Loucy (cell line): ENCODE results near the gene CACNG5.
"Not testable (repeated sequence)": the region's sequence is repeated elsewhere in the genome, so short reads cannot be mapped to it uniquely, and the experiment has no call there.

ENCODE experiments used
- H2AFZ ChIP-seq: fragments of 200-600 bp; sonication (generic); 2 replicates; pipeline ENCODE4 v1.6.0; 2016; ENCODE audit warnings: antibody characterized with exemption, mild to moderate bottlenecking, low read length, moderate library complexity
- H3F3A ChIP-seq: fragments of 200-600 bp; 2 replicates; pipeline ENCODE4 v1.6.0; 2016; ENCODE audit warnings: antibody characterized with exemption, low read depth, mild to moderate bottlenecking
- H3K27me3 ChIP-seq: fragments of 200-600 bp; sonication (generic); 2 replicates; pipeline ENCODE4 v1.6.1; 2014; ENCODE audit warnings: low read length, mild to moderate bottlenecking; ENCODE audit not compliant: insufficient read depth, poor library complexity, severe bottlenecking
- H3K36me3 ChIP-seq: fragments of 200-600 bp; sonication (generic); 2 replicates; pipeline ENCODE4 v1.6.1; 2016; ENCODE audit warnings: low read length; ENCODE audit not compliant: insufficient read depth
- H3K4me1 ChIP-seq: fragments of 200-600 bp; sonication (generic); 2 replicates; pipeline ENCODE4 v1.5.1; 2014; ENCODE audit warnings: low read length, mild to moderate bottlenecking; ENCODE audit not compliant: insufficient read depth, poor library complexity, severe bottlenecking
- H3K4me2 ChIP-seq: fragments of 200-600 bp; sonication (generic); 2 replicates; pipeline ENCODE4 v1.6.0; 2014; ENCODE audit warnings: antibody characterized with exemption, low read length, low read depth, mild to moderate bottlenecking; ENCODE audit not compliant: poor library complexity, severe bottlenecking
- H3K4me3 ChIP-seq: fragments of 200-600 bp; sonication (generic); 2 replicates; pipeline ENCODE4 v1.5.1; 2014; ENCODE audit warnings: low read length, mild to moderate bottlenecking, mixed read lengths; ENCODE audit not compliant: poor library complexity, severe bottlenecking
- H3K79me2 ChIP-seq: fragments of 200-600 bp; sonication (generic); 2 replicates; pipeline ENCODE4 v1.6.1; 2014; ENCODE audit warnings: low read length; ENCODE audit not compliant: insufficient read depth
- H3K9ac ChIP-seq: fragments of 200-600 bp; sonication (generic); 2 replicates; pipeline ENCODE4 v1.6.0; 2014; ENCODE audit warnings: mild to moderate bottlenecking, low read depth, low read length, moderate library complexity; ENCODE audit not compliant: poor library complexity, severe bottlenecking
- H3K9me2 ChIP-seq: fragments of 200-600 bp; sonication (generic); replicated peaks from 2 replicates; pipeline ENCODE4 v1.6.1; 2016; ENCODE audit warnings: low read depth, low read length, mixed read lengths
- H3K9me3 ChIP-seq: fragments of 200-600 bp; sonication (generic); 2 replicates; pipeline ENCODE4 v1.6.1; 2014; ENCODE audit warnings: mild to moderate bottlenecking, antibody characterized with exemption, low read length, low read depth; ENCODE audit not compliant: insufficient read depth
- H4K20me1 ChIP-seq: fragments of 200-600 bp; sonication (generic); 2 replicates; pipeline ENCODE4 v1.6.0; 2014; ENCODE audit warnings: antibody characterized with exemption, low read length, mild to moderate bottlenecking; ENCODE audit not compliant: insufficient read depth, poor library complexity, severe bottlenecking
- CTCF ChIP-seq: fragments of 200-600 bp; sonication (generic); conservative IDR thresholded peaks from 2 replicates; pipeline ENCODE4 v1.5.1; 2014; ENCODE audit warnings: mild to moderate bottlenecking, antibody characterized with exemption, low read length
- EZH2phosphoT487 ChIP-seq: fragments of 200-600 bp; IDR thresholded peaks from 2 replicates; pipeline ENCODE4 v1.6.1; 2018; ENCODE audit warnings: antibody characterized with exemption, mild to moderate bottlenecking, moderate library complexity, borderline replicate concordance

CACNG5 gene

GRCh38 chr17:66900126-66901010, 65.5 kb downstream of the CACNG5 start:
- Histone ChIP-seq H3F3A (no peaks in the 10 kb centered on the region), H3K9me3 (no peaks in the 10 kb centered on the region), H3K9me2 (no peaks in the 10 kb centered on the region), H4K20me1 (no peaks in the 10 kb centered on the region), H3K4me1 (no peaks in the 10 kb centered on the region), H3K9ac (no peak overlapping the region), H3K27me3 (no peaks in the 10 kb centered on the region), H3K79me2 (no peaks in the 10 kb centered on the region), H3K4me2 (no peak overlapping the region), H2AFZ (no peak overlapping the region), H3K36me3 (no peaks in the 10 kb centered on the region), H3K4me3 (no peak overlapping the region)
- TF ChIP-seq EZH2phosphoT487 (no peak), CTCF (peak; percentile 71)

- not testable (repeated sequence) for H3K4me3 ChIP-seq, H3K9me3 ChIP-seq, H3K9ac ChIP-seq, H3K27me3 ChIP-seq, H3K79me2 ChIP-seq, H3K36me3 ChIP-seq, H2AFZ ChIP-seq, H3K9me2 ChIP-seq, H3K4me2 ChIP-seq, H4K20me1 ChIP-seq, H3K4me1 ChIP-seq, H3F3A ChIP-seq
Measured at GRCh38 chr17:66903296-66903695, 68.4 kb downstream of the CACNG5 start.

- TF ChIP-seq CTCF = no peak
- no peak for TF ChIP-seq EZH2phosphoT487
- Histone ChIP-seq H2AFZ (no peak overlapping the region), H3K4me2 (no peak overlapping the region), H3K4me1 (no peaks in the 10 kb centered on the region), H3K4me3 (no peak overlapping the region), H3K36me3 (no peaks in the 10 kb centered on the region), H4K20me1 (no peaks in the 10 kb centered on the region), H3K9ac (no peak overlapping the region), H3K9me3 (no peaks in the 10 kb centered on the region), H3F3A (no peaks in the 10 kb centered on the region), H3K27me3 (no peaks in the 10 kb centered on the region), H3K9me2 (no peaks in the 10 kb centered on the region), H3K79me2 (no peaks in the 10 kb centered on the region)
Measured at GRCh38 chr17:66903781-66904180, 68.9 kb downstream of the CACNG5 start.
